ENCODE results near the gene OASL.

The OASL gene

DNA sequence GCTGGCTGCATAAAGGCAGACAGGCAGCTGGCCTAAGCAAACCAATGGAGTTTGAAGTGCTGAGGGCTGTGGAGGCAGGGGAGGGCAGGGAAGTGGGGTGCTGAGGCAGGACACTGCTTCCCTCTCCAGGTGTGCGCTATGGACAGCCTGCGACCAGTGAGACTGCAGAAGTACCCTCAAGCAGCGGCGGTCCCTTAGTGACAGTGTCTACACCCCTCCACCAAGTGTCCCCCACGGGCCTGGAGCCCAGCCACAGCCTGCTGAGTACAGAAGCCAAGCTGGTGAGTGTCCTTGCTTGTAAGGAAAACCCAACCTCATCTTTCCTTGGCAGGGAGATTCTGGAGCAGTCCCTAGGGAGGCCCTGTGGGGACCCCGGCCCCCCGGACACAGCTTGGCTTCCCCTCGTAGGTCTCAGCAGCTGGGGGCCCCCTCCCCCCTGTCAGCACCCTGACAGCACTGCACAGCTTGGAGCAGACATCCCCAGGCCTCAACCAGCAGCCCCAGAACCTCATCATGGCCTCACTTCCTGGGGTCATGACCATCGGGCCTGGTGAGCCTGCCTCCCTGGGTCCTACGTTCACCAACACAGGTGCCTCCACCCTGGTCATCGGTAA, 42.8 kb downstream of the OASL start:
- DNase-seq (ENCODE audit: low read depth), result no peak
- H3K4me3 ChIP-seq (replicated peaks; ENCODE audit: low read depth, low read length), result no peak overlapping the region
- TF ChIP-seq, protein P1, sequence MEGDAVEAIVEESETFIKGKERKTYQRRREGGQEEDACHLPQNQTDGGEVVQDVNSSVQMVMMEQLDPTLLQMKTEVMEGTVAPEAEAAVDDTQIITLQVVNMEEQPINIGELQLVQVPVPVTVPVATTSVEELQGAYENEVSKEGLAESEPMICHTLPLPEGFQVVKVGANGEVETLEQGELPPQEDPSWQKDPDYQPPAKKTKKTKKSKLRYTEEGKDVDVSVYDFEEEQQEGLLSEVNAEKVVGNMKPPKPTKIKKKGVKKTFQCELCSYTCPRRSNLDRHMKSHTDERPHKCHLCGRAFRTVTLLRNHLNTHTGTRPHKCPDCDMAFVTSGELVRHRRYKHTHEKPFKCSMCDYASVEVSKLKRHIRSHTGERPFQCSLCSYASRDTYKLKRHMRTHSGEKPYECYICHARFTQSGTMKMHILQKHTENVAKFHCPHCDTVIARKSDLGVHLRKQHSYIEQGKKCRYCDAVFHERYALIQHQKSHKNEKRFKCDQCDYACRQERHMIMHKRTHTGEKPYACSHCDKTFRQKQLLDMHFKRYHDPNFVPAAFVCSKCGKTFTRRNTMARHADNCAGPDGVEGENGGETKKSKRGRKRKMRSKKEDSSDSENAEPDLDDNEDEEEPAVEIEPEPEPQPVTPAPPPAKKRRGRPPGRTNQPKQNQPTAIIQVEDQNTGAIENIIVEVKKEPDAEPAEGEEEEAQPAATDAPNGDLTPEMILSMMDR (IDR thresholded peaks at IDR 0.05; ENCODE audit: low read length, missing control alignments), result no peak

DNA sequence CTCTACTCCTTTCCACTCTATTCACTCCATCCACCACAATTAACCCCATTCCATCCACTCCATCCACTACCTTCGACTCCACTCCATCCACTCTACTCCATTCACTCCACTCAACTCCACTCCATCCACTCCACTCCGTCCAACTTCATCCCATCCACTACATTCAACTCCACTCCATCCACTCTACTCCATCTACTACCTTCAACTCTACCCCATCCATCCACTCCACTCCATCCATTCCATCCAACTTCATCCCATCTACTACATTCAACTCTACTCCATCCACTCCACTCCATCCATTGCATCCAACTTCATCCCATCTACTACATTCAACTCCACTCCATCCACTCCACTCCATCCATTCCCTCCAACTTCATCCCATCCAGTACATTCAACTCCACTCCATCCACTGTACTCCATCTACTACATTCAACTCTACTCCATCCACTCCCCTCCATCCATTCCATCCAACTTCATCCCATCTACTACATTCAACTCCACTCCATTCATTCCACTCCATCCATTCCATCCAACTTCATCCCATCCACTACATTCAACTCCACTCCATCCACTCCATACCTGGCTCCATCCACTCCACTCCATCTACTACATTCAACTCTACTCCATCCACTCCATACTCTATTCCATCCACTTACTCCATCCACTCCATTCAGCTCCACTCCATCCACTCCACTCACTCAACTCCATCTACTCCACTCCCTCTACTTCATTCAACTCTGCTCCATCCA, 44.3 kb downstream of the OASL start:
- TF ChIP-seq, protein P1 (IDR thresholded peaks at IDR 0.05; ENCODE audit: low read length, missing control alignments), result no peak
- no peak for DNase-seq (ENCODE audit: low read depth)

DNA sequence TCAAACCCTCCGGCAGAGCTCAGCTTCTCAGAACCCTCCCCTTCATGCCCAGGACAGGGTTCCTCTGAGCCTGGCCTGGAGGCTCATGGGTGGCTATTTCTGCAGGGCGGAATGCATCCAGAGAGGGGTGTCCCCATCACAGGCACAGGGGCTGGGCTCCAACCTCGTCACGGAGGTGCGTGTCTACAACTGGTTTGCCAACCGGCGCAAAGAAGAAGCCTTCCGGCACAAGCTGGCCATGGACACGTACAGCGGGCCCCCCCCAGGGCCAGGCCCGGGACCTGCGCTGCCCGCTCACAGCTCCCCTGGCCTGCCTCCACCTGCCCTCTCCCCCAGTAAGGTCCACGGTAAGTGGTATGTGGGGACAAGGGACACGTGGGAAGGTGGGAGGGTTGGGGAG, 45.0 kb downstream of the OASL start:
- no peak for DNase-seq (ENCODE audit: low read depth)
- TF ChIP-seq, protein P1 (IDR thresholded peaks at IDR 0.05; ENCODE audit: low read length, missing control alignments), result no peak
- H3K4me3 ChIP-seq (replicated peaks; ENCODE audit: low read depth, low read length), result no peak overlapping the region

More for the DNA sequence above, 44.3 kb downstream of the OASL start:
- H3K4me3 ChIP-seq (replicated peaks; ENCODE audit: low read depth, low read length), result no peak overlapping the region

DNA sequence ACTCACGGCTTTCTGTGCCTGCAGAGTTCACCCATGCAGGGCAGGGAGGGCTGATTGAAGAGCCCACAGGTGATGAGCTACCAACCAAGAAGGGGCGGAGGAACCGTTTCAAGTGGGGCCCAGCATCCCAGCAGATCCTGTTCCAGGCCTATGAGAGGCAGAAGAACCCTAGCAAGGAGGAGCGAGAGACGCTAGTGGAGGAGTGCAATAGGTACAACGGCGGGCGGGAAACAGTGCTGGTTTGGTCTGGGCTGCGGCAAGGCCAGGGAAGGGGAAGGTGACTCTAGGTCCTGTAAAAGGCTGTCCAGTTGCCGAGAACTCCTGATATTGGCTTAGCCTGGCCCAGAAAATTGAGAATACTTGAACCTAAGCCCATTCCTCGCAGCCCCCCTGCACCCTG, 45.5 kb downstream of the OASL start:
- no peak for DNase-seq (ENCODE audit: low read depth)
- H3K4me3 ChIP-seq (replicated peaks; ENCODE audit: low read depth, low read length), result no peak overlapping the region
- TF ChIP-seq, protein P1 (IDR thresholded peaks at IDR 0.05; ENCODE audit: low read length, missing control alignments), result no peak

DNA sequence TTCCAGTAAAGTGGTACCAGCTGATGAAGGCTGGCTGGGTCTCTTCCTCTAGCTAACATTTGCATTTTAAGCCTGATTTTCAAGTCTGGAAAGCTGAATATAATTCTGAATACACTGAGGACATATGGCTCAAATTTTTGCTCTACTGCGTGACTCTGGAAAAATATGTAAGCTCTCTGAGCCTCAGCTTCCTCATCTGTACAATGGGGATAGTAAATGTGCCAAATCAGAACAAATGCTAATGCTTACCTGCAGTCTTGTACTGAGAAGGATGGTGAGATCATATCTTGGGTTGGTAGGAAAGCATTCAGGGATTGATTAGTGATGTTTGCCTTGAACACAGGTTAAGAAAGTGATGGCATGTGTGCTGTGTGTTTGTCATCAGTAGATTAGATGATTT, 46.1 kb downstream of the OASL start:
- TF ChIP-seq, protein P1 (IDR thresholded peaks at IDR 0.05; ENCODE audit: low read length, missing control alignments), result no peak
- H3K4me3 ChIP-seq (replicated peaks; ENCODE audit: low read depth, low read length), result no peak overlapping the region
- no peak for DNase-seq (ENCODE audit: low read depth)

DNA sequence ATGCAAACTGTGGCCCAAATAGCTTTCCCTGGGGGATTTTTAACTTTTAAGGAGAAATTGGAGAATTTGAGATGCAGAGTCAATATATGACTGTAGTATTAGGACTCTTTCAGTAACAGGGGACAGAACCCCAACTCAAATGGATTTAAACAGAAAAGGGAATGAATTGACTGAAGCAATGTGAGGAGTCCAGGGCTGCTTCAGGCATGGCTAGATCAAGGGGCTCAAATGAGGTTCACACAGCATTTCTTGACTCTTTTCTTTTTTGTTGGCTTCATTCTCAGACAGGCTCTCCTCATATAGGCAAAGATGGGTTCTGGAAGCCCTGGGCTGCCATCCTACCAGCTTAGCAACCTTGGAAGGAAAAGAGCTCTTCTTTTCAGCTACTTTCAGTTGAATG, 47.1 kb downstream of the OASL start:
- no peak for DNase-seq (ENCODE audit: low read depth)
- TF ChIP-seq, protein P1 (IDR thresholded peaks at IDR 0.05; ENCODE audit: low read length, missing control alignments), result no peak
- no peak overlapping the region for H3K4me3 ChIP-seq (replicated peaks; ENCODE audit: low read depth, low read length)

All from fibroblast of pulmonary artery (primary cell).